Measurements from ENCODE around the gene CD1E. TPM values are rescaled to one million over a fixed set of nuclear protein-coding genes. Genes with fewer than 3 reads are reported as not detected.
"Not testable (repeated sequence)": the region's sequence is repeated elsewhere in the genome, so short reads cannot be mapped to it uniquely, and the experiment has no call there.

CD1E gene
- not detected in 2 replicates for total RNA-seq

DNA sequence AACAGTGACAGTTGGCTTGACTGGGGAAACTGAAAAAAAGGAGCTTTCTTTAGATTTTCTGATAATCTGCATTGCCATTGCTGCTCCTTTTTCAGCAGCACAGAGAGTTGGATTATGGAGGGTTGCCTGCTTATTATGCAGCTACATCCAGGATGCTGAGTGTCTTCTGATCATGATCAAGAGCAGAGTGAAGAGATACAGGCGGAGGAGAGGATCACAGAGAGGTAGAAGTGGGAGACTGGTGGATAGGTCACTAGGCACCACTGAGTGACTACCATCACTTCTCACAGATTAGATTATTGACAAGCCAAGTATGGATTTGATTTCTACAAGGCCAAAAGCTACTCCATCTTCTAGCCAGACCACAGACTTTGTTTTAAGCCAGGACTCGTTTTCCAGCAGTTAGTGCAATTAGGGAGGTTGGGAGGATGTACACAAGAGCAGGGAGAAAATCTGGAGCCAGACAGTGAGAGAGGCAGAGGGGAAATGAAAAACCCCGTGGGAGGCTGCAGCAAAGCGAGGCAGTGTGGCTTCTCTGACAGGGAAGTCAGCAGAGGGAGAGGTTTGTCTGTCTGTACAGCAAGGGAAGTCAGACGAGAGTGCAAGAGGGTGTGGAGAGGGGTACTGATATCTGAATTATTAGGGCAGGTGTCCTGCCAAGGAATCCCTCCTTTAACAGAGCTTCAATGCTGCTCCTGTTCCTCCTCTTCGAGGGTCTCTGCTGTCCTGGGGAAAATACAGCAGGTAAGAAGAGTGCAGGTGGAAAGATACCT lies at the start of gene CD1E:
Gene CD1E, plus strand, starts transcription at position 592 of the 773 bp plus-strand sequence. Its CDS starts 95 bp downstream, at position 687.
- DNase-seq (ENCODE audit: low read depth in 2 of 2), result no peak

DNA sequence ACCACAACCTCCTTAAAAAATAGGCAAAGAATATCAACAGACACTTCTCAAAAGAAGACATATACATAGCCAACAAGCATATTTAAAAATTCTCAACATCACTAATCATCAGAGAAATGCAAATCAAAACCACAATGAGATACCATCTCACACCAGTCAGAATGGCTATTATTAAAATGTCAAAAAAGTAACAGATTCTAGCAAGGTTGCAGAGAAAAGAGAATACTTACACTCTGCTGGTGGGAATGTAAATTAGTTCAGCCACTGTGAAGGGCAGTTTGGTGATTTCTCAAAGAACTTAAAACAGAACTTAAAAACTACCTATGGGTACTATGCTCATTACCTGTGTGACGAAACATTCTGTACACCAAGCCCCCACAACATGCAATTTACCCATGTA lies 43.1 kb upstream of the CD1E start:
- DNase-seq (ENCODE audit: low read depth in 2 of 2), result no peak

DNA sequence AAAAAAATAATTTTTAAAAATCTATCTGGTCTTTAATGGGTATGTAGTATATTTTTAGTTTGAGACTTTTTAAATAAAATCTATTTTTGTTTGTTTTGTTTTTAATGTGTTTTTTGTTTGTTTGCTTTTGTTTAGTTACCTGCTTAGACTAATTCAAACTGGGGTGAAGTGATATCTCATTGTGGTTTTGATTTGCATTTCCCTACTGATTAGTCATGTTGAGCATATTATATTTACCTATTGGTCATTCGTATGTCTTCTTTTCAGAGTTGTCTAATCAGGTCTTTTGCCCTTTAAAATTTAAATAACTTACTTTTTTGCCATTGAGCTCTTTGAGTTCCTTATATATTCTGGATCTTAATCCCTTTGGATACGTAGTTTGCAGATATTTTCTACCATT lies 42.6 kb upstream of the CD1E start:
- DNase-seq (ENCODE audit: low read depth in 2 of 2), result no peak

DNA sequence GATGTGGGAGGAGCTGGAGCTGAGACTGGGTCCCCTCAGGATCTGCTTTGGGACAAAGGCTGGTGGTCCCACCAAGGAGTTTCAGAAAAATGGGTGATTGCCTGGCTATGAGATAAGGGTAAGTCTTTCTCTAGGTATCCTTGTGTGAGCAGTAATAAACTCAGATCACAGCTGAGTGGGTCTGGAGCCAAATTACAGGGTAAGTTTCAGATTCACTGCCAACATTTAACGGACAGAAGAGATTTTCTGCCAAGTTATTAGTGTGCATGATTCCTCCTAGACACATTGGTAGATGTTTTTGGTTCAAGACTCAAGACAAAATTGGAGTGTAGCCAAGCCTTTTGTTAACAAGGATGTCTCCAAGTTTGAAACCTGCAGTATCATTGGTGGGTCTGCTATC lies 29.8 kb upstream of the CD1E start:
- no peak for DNase-seq (ENCODE audit: low read depth in 2 of 2)

DNA sequence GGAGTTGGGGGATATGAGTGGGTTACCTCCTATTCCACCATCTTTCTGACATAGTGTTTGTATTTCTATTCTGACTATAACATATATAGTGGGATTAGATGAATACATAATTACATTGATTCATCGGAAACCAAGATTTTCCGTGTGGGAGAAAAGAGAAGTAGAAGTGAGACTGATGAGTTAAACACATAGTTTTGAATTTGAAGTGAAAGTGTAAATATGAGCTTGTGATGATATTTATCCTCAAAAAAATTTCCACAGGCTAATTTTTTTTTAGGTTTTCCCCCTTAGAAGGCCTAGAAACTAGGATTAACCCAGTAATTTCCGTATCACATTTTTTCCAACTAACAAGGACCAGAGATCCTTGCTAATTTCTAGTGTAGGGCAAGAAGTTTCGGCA lies 29.3 kb upstream of the CD1E start:
- no peak for DNase-seq (ENCODE audit: low read depth in 2 of 2)

DNA sequence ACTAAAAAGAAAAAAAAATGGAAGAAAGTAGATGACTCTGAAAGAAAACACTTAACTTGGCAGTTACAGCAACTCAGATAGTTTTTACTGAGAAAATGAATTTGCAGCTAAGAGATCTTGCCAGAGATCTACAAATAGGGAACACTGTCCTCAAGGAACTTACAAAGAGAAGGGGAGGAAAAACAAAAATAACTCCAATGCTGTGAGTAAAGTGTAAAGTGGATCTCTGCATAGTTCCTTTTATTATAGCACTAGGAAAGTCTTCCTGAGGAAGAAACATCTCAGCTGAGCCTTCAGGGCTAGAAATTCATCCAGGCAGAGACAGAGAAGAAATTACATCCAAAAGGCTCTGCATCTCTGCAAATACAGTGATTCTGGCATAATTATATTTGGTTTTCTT lies 26.2 kb upstream of the CD1E start:
- DNase-seq (ENCODE audit: low read depth in 2 of 2), result no peak

DNA sequence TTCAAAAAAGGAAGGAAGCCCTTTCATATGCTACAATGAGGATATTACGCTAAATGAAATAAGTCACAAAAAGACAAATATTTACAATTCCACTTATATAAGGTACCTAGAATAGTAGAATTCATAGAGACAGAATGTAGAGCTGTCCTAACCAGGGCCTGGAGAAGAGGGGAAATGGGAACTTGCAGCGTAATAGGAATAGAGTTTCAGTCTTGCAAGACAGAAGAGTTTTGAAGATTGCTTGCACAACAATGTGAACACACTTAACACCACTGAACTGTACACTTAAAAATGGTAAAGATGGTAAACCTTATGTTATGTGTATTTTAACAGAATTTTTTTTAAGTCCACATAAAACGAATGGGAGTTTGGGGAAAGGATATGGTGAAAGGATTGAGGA lies 25.3 kb upstream of the CD1E start:
- DNase-seq (ENCODE audit: low read depth in 2 of 2), result no peak

DNA sequence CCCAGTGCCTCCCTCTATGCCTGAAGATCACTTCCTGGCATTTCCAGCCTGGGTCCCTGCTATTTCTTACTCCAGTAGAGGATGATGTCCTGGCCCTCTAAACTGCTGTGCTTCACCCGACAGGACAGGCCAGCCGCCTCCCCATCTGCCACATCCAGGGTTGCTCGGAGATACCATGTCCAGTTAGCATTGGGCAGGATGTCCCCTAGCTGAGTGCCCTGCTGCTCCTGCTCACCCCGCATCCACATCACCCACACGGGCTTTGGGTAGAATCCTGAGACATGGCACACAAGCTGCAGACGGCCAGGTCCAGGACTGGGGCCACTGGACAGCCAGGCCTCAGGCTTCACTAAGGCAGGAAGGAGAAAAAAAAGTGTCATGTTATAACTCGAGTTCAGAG lies 24.4 kb upstream of the CD1E start:
- DNase-seq (ENCODE audit: low read depth in 2 of 2), result no peak

DNA sequence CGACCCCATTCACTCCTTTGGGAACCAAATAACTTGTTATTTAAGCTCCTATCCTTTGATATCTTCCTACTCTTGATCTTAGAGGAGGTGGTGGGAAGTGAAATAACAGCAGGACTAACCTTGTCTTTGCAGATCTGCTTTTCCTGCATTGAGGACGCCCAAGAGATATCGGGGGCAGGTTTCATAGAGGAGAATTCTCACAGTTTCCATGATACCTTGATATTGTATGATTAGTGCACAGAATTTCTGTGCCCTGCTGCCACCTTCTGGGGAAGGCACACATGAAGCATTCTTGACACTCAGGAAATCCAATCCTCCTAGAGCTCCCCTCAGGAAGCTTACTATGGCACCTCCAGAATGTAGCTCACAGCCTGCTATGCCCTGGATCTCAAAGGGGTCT lies 24.0 kb upstream of the CD1E start:
- DNase-seq (ENCODE audit: low read depth in 2 of 2), result no peak

DNA sequence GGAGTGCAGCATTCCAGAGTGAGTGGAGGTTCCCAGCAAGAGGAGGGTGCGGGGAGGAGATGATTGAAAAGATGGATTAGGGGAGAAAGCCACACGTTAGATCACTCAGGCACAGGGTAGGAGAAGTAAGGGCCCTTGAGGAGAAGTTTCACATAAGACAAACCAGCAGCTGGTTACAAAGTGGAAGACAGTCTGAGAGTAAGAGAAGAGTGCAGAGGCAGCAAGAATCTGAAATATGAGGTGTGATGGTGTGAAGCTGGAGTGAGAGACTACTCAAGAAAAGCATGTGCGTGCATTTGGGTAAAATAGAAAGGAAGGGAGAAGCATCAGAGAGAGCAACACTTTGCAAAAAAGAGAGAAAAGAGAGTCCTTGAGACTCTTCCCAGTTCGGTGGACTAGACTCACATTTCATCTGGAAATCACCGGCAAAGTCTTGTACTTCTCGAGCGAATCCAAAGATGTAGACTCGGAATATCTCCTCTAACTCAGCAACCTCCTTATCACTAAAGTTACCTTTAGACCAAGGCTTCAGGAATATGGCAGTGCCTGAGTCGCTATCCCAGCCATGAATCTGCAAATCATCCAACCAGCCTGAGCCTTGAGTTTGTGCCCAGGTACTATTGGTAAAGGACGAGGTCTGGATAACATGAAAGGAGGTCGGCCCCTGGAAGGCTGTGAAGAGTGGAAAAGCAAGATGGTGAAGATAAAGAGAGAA lies 23.1 kb upstream of the CD1E start:
- DNase-seq (ENCODE audit: low read depth in 2 of 2), result no peak

DNA sequence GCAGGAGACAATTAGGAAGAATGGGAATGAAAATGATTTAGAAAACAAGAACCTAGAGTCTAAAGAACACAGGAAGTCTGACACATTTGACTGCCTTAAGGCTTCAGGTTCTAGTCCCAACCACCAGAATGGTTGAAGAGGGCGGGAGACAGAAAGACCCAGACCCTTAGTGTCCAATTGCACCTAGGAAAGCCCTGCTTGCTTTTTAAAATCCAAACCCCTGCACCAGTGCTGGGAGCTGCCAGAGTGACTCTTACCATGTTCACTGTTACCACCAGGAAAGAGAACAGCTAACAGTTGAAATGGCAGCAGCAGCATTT lies 22.6 kb upstream of the CD1E start:
- DNase-seq (ENCODE audit: low read depth in 2 of 2), result no peak

DNA sequence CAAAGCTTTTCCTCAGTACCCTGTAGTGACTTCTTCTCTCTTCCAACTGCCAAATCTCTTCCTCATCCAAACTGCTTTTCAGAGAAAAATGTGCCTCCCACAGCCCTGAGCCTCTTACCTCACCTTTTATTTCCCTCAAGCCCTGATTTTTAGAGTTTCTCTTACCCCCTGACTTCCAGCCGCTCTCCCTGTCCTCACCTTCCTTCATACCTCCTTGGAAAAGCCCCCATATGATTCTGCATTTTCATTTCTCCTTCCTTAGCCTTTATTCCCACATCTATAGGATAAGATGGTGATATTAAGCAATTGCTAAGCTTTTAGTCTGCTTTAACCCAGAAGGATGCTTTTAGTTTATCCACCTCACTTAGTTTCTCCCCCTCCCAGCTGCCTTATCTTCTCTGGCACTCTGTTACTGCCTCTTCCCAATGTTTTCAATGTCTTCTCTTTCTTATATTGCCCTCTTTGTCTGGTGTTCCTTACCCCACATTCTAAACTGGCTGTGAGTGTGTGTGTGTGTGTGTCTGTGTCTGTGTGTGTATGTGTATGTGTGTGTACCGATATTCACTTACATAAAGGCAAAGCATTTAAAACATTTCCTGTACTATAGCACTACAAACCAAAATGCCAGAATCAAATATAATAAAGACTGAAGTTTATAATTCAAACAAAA lies 22.1 kb upstream of the CD1E start, which contains the start of gene CD1B:
Gene CD1B, minus strand, starts transcription at position 51 of the 670 bp plus-strand sequence. CDS start 108 bp downstream, outside the sequence.
- no peak for DNase-seq (ENCODE audit: low read depth in 2 of 2)

DNA sequence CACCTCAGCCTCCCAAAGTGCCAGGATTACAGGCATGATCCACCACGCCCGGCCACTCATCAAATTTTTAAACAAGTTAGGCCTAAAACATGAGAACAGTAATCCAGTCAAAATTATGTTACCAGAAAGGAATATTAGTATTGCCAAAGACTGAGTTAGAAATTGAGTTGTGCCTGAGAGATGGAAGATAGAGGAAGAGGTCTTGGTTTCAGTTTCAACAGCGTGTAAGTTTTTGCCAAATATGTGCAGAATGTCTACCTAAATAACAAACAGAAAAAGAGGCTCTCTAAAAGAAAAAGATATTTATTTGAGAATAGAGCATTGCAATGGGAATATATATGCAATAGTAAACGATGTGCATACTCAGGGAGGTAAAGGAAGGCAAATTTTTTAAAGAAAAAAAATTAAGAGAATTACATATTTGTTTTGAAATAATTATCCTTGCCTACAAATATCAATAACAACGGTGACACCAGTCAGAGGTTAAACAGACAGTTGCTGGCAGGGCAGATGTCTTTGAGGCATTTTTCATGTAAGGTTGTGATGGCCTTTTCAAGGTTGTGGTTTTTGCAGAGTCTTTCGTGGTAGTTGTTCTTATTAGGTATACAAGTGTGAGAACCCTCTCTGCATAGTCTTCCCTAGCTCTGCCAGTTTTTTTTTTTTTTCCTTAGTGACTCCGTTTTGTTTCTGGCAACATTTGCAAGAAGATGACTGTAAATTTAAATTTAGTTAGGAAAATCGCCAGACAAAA lies 20.1 kb upstream of the CD1E start:
- DNase-seq (ENCODE audit: low read depth in 2 of 2), result no peak

DNA sequence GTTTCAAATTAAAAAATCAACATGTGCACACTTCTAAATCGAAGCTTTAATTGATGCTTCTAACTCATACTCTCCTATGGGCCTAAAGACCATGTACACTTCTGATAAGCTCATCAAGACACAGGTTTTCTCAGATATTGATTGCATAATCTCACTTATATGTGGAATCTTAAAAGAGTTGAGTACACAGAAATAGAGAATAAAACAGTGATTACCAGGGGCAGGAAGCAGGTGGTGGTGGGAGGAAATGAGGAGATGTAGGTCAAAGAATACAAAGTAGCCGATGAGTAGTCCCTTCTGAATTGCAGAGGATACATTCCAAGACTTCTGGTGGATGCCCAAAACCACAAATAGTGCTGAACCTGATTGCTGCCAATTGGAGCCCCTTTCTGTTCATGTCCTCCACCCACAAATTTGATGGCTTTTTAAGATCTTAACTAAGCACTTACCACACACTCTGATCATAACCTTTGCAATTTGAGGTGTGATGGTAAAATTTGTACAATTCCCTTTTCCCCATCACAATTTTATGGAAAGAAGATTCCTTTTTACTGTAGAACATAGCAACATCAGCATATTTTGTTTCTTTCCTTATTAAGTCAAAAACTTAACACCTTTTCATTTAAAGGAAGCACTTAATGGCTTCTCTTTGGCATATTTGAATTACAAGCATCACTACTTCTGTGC lies 19.0 kb upstream of the CD1E start:
- DNase-seq (ENCODE audit: low read depth in 2 of 2), result no peak

DNA sequence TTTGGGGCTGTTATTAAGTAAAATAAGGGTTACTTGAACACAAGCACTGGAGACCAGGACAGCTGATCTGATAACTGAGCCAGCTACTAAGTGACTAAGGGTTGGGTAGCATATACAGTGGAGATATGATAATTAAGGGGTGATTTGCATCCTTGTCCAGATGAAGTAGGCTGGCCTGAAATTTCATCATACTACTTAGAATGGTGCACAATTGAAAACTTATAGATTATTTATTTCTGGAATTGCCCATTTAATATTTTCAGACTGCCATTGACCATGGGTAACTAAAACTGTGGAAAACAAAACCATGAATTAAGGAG lies 18.5 kb upstream of the CD1E start:
- DNase-seq (ENCODE audit: low read depth in 2 of 2), result no peak

DNA sequence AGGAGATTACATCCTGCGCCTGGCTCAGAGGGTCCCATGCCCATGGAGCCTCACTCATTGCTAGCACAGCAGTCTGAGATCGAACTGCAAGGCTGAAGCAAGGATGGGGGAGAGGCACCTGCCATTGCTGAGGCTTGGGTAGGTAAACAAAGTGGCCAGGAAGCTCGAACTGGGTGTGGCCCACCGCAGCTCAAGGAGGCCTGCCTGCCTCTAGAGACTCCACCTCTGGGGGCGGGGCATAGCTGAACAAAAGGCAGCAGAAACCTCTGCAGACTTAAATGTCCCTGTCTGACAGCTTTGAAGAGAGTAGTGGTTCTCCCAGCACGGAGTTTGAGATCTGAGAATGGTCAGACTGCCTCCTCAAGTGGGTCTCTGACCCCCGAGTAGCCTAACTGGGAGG lies 17.3 kb upstream of the CD1E start:
- DNase-seq (ENCODE audit: low read depth in 2 of 2), result not testable (repeated sequence)

DNA sequence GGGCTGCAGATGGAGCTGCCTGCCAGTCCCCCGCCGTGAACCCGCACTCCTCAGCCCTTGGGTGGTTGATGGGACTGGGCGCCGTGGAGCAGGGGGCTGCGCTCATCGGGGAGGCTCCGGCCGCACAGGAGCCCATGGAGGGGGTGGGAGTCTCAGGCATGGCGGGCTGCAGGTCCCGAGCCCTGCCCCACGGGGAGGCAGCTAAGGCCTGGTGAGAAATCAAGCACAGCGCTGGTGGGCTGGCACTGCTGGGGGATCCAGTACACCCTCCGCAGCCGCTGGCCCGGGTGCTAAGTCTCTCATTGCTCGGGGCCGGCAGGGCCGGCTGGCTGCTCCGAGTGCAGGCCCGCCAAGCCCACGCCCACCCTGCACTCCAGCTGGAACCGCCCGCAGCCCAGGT lies 4.7 kb upstream of the CD1E start:
- DNase-seq (ENCODE audit: low read depth in 2 of 2), result not testable (repeated sequence)

DNA sequence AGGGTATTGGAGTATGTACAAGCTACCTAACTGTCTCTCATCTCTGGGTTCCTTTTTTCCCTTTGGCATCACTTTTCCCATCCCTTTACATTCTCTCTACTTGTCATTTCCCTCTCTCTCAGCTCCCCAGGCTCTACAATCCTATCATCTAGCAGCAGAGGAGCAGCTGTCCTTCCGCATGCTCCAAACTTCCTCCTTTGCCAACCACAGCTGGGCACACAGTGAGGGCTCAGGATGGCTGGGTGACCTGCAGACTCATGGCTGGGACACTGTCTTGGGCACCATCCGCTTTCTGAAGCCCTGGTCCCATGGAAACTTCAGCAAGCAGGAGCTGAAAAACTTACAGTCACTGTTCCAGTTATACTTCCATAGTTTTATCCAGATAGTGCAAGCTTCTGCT lies 561 bp downstream of the CD1E start:
- DNase-seq (ENCODE audit: low read depth in 2 of 2), result no peak

DNA sequence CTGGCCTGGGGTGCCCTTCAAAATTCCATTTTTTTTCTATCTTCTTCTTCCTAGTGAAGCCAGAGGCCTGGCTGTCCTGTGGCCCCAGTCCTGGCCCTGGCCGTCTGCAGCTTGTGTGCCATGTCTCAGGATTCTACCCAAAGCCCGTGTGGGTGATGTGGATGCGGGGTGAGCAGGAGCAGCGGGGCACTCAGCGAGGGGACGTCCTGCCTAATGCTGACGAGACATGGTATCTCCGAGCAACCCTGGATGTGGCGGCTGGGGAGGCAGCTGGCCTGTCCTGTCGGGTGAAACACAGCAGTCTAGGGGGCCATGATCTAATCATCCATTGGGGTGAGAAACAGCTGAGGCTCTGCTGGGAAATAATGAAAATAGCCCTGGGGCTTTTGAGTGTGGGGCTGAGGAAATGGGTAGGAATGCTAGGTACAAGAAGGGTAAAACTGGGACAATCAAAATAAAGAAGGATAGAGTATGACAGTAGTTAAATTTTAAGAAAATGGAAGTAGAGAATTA lies 2.1 kb downstream of the CD1E start:
- no peak for DNase-seq (ENCODE audit: low read depth in 2 of 2)

DNA sequence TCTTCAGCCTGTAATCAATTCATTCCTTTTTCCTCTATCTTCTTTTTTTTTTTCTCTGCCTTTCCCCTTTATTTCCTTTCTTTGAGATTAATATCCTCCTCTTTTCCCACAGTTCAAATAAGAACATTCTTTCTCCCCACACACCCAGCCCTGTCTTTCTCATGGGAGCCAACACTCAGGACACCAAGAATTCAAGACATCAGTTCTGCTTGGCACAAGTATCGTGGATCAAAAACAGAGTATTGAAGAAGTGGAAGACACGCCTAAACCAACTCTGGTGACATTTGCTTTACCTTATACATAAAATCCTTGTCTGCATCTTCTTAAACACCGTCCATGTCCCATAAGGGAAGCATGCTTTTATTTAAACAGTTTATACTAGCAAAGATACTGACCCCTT lies 2.9 kb downstream of the CD1E start:
- DNase-seq (ENCODE audit: low read depth in 2 of 2), result no peak

DNA sequence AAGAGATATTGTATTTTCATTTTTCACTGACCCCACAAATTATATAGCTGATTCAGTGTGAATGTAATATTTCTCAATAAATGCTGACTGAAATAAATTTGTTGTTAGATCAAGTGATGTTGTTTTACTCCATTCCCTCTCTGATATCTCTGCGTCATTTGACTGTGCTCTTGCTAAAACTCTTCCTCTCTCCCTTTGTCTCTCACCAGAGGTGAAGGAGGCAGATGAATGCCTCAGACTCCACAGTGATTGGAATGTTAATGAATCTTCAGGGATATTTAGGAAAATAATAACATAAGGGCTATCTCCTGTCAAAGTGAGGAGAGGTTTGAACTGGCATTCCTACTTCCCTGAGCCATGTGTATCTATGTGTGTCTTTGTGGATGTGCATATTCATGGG lies 3.7 kb downstream of the CD1E start:
- no peak for DNase-seq (ENCODE audit: low read depth in 2 of 2)

Measured in dermis microvascular lymphatic vessel endothelial cell (primary cell).